Peyer's patch (tissue), 4 donors: Measurements from ENCODE around the gene NR6A1. TPM values are rescaled to one million over a fixed set of nuclear protein-coding genes. Genes with fewer than 3 reads are reported as not detected.

ENCODE experiments used
- DNase-seq, 3 donors: peaks; one replicate each; pipeline ENCODE4 v3.0.0-alpha.2; 2017 to 2019
- H3K27ac ChIP-seq, 4 donors: fragments of 200-600 bp; sonication (generic); one replicate each; pipeline ENCODE4 v1.5.1; 2016 to 2019
- H3K27me3 ChIP-seq, 2 donors: fragments of 200-600 bp; sonication (generic); one replicate each; pipeline ENCODE4 v1.5.1; 2019
- H3K36me3 ChIP-seq, 3 donors: fragments of 200-600 bp; sonication (generic); one replicate each; pipeline ENCODE4 v1.5.1; 2016 to 2019
- H3K4me1 ChIP-seq, 4 donors: fragments of 200-600 bp; sonication (generic); one replicate each; pipeline ENCODE4 v1.5.1; 2016 to 2019
- H3K4me3 ChIP-seq, 4 donors: fragments of 200-600 bp; sonication (generic); 1 replicate in 3 of 4; 2 replicates in 1 of 4; pipeline ENCODE4 v1.5.1; 2016 to 2019; ENCODE audit warnings: mild to moderate bottlenecking in 1 of 4
- H3K9me3 ChIP-seq, 4 donors: fragments of 200-600 bp; sonication (generic); one replicate each; pipeline ENCODE4 v1.5.1; 2016 to 2019; ENCODE audit warnings: mild to moderate bottlenecking in 1 of 4
- POLR2A ChIP-seq, 2 donors: fragments of 450-650 bp; IDR thresholded peaks; one replicate each; pipeline ENCODE4 v1.5.1; 2017; ENCODE audit warnings: antibody characterized with exemption in 2 of 2, mild to moderate bottlenecking in 2 of 2, moderate library complexity in 2 of 2
- total RNA-seq, 4 donors: library from RNA; depleted of rRNA; stranded (reverse); fragments of >200 nt; gene quantifications; one replicate each; pipeline ENCODE4 v1.1.0, GENCODE V29; 2016
- TF ChIP-seq, protein P1 (sequence below), 6 experiments: fragments of 450-650 bp in 4 of 6; fragments of 200-600 bp in 2 of 6; sonication (generic) in 1 of 6; IDR thresholded peaks; one replicate each; pipeline ENCODE4 v1.5.1; 2017 to 2019; ENCODE audit warnings: antibody characterized with exemption in 6 of 6, mild to moderate bottlenecking in 3 of 6, moderate library complexity in 1 of 6

Gene NR6A1
- total RNA-seq, 4 donors from 2014 or later = 10.7 to 43.0 (median 28.1) TPM

DNA sequence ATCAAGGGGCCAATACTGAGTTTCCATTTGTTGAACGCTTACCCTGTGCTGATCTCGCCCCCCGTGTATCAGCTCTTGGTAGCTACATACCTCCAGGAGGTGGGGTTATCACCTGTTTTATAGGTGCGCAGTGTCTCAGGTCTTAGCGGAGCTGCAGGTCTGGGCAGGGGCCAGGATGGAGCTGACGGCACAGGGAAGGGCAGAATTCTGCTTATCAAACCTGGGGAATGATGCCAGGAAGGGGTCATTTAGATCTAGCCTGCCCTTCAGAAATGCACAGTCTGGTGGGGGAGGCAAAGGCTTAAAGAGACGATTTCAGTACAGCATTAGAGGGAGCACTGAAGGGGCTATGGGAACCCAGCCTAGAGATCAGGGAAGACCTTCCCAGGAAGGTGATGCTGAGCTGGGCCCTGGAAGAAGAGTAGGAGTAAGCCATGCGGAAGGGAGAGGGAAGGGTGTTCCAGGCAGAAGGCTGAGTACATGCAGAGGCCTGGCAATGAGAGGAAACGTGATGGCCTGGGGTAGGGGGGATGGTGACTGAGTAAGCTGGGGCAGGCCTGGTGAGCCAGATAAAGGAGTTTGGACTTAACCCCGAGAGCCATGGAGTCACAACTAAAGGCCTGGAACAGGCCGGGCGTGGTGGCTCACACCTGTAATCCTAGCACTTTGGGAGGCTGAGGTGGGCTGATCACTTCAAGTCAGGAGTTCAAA is 37.3 kb upstream of the NR6A1 start:
- H3K27ac ChIP-seq = no peak overlapping the region
- H3K27me3 ChIP-seq = no peaks in the 10 kb centered on the region
- H3K36me3 ChIP-seq = no peaks in the 10 kb centered on the region
- no peaks in the 10 kb centered on the region for H3K9me3 ChIP-seq
- TF ChIP-seq, protein P1, sequence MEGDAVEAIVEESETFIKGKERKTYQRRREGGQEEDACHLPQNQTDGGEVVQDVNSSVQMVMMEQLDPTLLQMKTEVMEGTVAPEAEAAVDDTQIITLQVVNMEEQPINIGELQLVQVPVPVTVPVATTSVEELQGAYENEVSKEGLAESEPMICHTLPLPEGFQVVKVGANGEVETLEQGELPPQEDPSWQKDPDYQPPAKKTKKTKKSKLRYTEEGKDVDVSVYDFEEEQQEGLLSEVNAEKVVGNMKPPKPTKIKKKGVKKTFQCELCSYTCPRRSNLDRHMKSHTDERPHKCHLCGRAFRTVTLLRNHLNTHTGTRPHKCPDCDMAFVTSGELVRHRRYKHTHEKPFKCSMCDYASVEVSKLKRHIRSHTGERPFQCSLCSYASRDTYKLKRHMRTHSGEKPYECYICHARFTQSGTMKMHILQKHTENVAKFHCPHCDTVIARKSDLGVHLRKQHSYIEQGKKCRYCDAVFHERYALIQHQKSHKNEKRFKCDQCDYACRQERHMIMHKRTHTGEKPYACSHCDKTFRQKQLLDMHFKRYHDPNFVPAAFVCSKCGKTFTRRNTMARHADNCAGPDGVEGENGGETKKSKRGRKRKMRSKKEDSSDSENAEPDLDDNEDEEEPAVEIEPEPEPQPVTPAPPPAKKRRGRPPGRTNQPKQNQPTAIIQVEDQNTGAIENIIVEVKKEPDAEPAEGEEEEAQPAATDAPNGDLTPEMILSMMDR (IDR thresholded peaks at IDR 0.05) = no peak
- TF ChIP-seq POLR2A (IDR thresholded peaks at IDR 0.05) = no peak
- no peak overlapping the region for H3K4me3 ChIP-seq
- H3K4me1 ChIP-seq = peaks cover 0 to 6% (median 0%) of the 10 kb centered on the region in 4 donors
- no peak for DNase-seq

DNA sequence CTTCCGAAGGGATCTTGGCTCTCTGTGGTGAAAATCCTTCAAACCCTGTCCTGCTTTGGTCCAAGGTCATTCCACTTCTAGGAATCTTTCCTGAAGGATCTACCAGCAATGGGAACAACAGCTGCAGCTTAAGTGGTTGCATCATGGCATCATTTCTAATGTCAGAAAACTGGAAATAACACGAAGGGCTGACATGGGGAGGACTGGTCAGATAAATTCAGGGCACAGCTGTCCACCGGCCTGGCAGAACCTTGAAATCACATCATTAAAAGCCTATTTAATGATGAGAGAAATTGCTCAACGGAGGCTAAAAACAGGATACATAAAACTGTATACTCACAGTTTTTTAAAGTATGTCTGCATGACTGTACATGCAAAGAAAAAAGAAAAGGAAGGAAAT is 34.1 kb upstream of the NR6A1 start:
- no peak overlapping the region for H3K27ac ChIP-seq
- no peaks in the 10 kb centered on the region for H3K9me3 ChIP-seq
- H3K4me3 ChIP-seq = no peak overlapping the region
- no peak for TF ChIP-seq POLR2A (IDR thresholded peaks at IDR 0.05)
- TF ChIP-seq, protein P1 (IDR thresholded peaks at IDR 0.05) = no peak
- no peak for DNase-seq
- H3K4me1 ChIP-seq = no peaks in the 10 kb centered on the region
- no peaks in the 10 kb centered on the region for H3K27me3 ChIP-seq
- H3K36me3 ChIP-seq = no peaks in the 10 kb centered on the region

DNA sequence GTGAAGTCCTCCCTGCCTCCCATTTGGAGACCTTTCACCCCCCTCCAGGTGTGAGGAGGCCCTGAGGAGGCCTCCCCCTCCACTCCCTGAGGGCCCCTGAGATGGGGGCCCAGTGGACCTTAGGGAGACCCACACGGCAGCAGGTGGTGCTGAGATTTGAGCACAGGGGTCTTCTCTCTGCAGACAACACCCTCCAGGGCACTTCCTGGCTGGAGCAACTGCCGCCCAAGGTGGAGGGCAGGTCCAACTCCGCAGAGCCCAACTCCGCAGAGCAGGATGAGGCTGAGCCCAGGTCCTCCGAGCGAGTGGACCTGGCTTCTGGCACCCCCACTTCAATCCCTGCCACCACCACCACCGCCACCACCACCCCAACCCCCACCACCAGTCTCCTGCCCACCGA is 32.8 kb upstream of the NR6A1 start:
- Histone ChIP-seq H3K4me1 (no peaks in the 10 kb centered on the region), H3K9me3 (no peaks in the 10 kb centered on the region), H3K4me3 (no peak overlapping the region), H3K36me3 (no peaks in the 10 kb centered on the region), H3K27ac (no peak overlapping the region), H3K27me3 (no peaks in the 10 kb centered on the region)
- DNase-seq = no peak
- no peak for TF ChIP-seq POLR2A (IDR thresholded peaks at IDR 0.05)
- TF ChIP-seq, protein P1 (IDR thresholded peaks at IDR 0.05) = no peak

DNA sequence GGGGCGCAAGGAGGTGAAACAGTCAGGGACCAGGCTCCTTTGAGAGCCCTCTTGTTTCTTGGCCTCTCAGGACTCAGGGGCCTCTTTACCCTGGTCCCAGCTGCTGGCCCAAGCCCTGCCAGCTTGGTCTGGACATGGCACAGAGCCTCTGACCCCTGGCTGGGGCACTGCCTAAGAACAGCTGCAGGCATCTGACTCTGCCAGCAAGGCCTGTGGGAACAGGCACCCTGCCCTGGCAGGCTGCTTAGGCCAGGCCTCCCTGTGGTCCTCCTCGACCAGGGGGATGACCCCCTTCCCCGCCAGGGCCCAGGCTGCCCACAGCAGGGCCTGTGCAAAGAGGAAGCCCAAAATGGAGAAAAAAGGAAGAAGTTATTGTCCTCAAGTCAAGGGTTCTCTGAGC is 31.3 kb upstream of the NR6A1 start:
- Histone ChIP-seq H3K4me1 (peaks cover 0 to 5% (median 0%) of the 10 kb centered on the region in 4 donors), H3K27me3 (no peaks in the 10 kb centered on the region), H3K27ac (no peak overlapping the region), H3K9me3 (no peaks in the 10 kb centered on the region), H3K4me3 (no peak overlapping the region), H3K36me3 (no peaks in the 10 kb centered on the region)
- no peak for DNase-seq
- TF ChIP-seq POLR2A (IDR thresholded peaks at IDR 0.05) = no peak
- TF ChIP-seq, protein P1 (IDR thresholded peaks at IDR 0.05) = no peak

DNA sequence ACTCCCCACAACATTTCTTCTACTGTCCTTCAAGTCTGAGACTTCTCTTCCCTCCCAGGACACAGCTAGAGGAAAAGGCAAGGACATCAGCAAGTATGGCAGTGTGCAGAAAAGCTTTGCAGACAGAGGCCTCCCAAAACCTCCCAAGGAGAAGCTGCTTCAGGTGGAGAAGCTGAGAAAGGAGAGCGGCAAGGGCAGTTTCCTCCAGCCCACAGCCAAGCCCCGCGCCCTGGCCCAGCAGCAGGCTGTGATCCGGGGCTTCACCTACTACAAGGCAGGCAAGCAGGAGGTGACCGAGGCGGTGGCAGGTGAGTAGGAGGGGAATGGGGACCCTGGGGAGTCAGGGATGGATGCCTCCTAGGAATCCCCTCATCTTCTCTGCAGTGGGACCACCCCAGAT is 30.2 kb upstream of the NR6A1 start:
- H3K36me3 ChIP-seq = no peaks in the 10 kb centered on the region
- H3K27ac ChIP-seq = peak overlapping the region in 1 of 4 donors; percentile 64
- no peaks in the 10 kb centered on the region for H3K9me3 ChIP-seq
- no peak overlapping the region for H3K4me3 ChIP-seq
- peaks cover 0 to 7% (median 0%) of the 10 kb centered on the region in 4 donors for H3K4me1 ChIP-seq
- TF ChIP-seq, protein P1 (IDR thresholded peaks at IDR 0.05) = no peak
- TF ChIP-seq POLR2A (IDR thresholded peaks at IDR 0.05) = no peak
- no peaks in the 10 kb centered on the region for H3K27me3 ChIP-seq
- DNase-seq = no peak
